Fibroblast of skin of right biceps (primary cell): ENCODE data around the gene HHAT.
"Not testable (repeated sequence)": the region's sequence is repeated elsewhere in the genome, so short reads cannot be mapped to it uniquely, and the experiment has no call there.

Source experiments
- DNase-seq: peaks from one replicate; pipeline ENCODE4 v3.0.0-alpha.2; 2013

Gene HHAT

GRCh38 chr1:210315529-210315928, 13.2 kb upstream of the HHAT start:
- no peak for DNase-seq

GRCh38 chr1:210321131-210321530, 7.6 kb upstream of the HHAT start:
- DNase-seq: no peak

DNA sequence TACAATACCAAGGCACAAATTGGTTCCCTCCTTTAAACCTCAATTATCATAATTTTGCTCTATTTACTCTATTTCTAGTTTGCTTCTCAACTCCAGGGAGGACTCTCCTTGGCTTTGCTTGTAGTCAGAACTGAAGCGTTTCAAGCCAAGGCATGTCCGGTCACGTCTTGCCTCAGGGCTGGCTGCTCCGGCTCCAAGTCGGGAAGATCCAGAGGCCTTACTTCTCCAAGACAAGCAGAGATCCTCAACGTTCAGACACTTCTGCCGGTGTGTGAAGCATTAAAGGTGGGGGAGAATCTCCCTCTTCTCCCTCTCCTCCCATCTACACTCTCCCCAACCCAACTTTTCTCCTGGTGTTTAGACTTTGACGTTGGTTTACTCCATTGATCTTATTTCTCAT, 7.2 kb upstream of the HHAT start:
- no peak for DNase-seq

DNA sequence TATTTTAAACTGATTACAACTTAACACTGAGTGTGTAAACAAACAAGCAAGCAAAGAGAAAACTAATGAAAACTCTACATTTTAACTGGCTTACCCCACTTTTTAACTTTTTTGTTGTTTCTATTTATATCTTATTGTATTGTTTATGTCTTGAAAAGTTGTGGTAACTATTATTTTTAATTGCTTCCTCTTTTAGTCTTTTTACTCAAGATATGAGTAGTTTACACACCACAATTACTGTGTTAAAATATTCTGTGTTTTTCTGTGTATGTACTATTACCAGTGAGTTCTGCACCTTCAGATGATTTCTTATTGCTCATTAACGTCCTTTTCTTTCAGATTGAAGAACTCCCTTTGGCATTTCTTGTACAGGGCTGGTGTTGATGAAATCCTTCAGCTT, 4.7 kb upstream of the HHAT start:
- no peak for DNase-seq

GRCh38 chr1:210325026-210325670, 3.6 kb upstream of the HHAT start:
- DNase-seq: no peak

GRCh38 chr1:210328032-210328745, 513 bp upstream of the HHAT start:
- no peak for DNase-seq

DNA sequence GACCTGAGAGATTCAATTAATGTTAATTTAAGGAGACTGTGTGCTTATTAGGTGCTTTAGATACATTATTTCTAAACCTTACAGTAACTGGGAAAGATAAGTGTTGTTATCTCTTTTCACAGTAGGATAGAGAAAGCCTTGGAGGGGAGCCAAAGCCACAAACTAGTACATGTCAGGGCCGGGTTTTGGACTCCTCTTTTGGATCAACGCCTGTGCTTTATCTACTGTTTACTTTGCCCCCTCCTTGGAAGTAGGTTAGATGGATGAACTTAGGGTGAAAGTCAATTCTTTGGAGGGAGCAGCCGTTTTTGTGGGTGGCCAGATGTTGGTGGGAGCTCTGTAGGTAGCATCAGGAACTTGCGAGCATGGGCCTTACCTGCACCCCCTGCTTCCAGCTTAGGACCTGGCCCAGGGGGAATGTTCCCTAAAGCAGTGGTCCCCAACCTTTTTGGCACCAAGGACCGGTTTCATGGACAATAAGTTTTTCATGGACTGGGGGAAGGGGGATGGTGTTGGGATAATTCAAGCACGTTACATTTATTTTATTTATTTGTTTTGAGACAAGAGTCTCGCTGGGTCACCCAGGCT, 1.7 kb downstream of the HHAT start:
- DNase-seq: peak; percentile 37

DNA sequence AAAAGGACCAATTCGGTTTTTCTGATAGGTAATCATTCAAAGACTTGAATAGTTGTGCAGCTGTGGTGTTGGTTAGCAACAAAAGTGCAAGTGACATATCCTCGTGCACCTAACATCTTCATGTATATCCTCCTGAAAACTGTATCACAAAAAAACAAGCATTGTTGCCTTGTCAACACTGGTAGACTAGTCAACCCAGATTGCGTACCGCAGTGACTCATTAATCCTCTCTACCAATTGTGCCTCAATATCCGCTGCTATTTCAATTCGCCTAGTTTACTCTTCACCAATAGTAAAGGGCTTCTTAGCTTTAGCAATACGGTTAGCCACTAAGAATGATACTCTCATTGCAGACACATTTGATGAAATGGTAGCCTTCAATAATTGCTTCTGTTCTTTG, 3.5 kb downstream of the HHAT start:
- no peak for DNase-seq

GRCh38 chr1:210332719-210333398, 4.2 kb downstream of the HHAT start:
- no peak for DNase-seq

DNA sequence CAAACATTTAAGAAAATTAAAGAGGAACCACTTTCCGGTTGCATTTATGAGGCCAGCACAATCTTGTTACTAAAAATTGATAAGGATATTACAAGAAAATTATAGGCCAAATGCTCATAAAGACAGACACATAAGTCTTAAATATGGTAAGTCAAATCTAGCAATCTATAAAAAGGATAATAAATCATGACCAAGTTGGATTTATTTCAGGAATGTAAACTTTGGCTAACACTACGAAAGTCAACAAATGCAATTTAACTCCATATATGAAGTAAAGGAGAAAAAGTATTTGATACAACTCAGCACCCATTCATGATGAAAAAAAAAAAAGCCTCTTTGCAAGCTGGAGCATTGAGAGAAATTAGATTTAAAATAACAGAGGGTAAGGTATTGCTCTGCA, 6.3 kb downstream of the HHAT start:
- DNase-seq: no peak

DNA sequence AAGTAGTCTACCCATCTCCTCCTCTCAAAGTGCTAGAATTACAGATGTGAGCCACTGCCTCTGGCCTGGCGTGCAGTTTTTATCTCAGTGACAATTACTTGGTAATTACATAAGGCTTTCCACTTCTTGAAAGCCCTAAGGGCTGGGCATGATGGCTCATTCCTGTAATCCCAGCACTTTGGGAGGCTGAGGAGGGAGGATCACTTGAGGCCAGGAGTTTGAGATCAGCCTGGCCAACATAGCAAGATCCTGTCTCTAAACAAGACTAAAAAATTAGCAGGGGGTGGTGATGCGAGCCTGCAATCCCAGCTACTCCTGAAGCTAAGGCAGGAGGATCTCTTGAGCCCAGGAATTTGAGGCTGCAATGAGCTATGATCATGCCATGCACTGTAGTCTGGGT, 7.7 kb downstream of the HHAT start:
- no peak for DNase-seq

GRCh38 chr1:210339500-210339899, 10.8 kb downstream of the HHAT start:
- no peak for DNase-seq

DNA sequence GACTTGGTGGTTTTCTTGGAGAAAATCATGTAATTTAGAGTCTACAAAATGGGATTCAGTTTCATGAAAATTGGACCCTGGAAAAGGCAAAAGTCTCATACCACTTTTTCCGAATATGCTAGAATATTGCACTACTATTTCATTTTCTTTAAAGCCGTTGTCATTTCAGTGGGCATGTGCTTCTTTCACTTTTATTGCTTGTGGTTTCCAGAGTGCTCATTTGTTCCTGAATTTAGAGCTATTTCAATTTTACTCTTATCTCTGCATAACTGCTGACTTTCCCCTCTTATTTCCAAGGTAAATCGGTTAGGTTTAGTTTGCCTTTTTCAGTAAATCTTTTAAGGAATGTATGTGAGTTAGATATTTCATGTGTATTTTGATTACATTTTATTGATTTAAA, 11.6 kb downstream of the HHAT start:
- DNase-seq: no peak

DNA sequence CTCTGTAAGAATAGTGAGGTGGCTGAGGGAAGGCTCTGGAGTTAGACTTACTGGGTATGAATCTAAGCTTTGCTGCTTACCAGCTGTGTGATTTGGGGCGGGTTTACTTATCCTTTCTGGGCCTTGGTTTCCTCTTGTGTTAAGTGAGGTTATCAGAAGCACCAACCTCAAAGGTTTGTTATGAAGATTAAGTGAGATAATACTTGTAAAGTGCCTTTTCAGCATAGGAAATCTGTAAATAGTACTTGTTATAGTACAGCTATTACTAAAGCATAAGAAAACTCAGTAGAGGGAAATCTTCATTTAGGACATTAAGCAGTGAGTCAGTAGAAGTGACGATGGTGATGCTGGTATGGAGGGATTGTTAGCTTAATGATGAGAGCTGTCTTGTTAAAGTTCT, 12.1 kb downstream of the HHAT start:
- DNase-seq: no peak

GRCh38 chr1:210342986-210343780, 14.5 kb downstream of the HHAT start:
- DNase-seq: no peak

- no peak for DNase-seq
These were observed 16.0 kb downstream of the HHAT start for GRCh38 chr1:210344706-210345105.

DNA sequence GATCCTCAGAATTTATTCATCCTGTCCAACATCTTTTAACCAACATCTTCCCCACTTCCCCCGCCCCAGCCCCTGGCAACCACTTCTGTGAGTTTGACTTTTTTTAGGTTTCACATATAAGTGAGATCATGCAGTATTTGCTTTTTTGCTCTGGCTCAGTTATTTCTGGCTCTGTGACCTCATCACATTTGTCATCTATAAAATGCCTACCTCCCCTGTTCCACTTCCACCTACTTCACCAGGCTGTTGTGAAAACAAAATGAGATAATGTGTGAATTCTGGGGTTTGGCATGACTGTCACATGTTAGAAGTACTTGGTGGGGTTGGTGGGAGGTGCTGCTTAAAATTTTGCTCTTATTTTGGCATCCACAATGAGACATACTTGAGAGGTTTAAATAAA, 18.4 kb downstream of the HHAT start:
- peak; percentile 30 for DNase-seq

DNA sequence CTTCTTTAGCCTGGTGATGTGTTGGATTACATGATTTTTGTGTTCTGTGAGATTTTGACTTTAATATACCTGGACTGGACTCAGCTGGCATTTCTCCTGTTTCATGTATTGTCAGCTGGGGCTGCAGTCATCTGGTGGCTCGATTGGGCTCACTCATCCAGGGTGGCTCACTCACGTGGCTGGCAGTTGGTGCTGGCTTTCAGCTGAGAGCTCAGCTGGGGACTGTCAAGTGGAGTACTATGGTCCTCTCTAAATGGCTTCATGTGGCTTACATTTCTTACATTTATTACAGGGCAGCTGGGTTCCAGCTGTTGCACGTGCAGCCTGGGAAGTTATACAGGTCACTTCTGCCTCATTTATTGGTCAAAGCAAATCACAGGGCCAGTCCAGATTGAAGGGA, 22.8 kb downstream of the HHAT start:
- DNase-seq: no peak

DNA sequence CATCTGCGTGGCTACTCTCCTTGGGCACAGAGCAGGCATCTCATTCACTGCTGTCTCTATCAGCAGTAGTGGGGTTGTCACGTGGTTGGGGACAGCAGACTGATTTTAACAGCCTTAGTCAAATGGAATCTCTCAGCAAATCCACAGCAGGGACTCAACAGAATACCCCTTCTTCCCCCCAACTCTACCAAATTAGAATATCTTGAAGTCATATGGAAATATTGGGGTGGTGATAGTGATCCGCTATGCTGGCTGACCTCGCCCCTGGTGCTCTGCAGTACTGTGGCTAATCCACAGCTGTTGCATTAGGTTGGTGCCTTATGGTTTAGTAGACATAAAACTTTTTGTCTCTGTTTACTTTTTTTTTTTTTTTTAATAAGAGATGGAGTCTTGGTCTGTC, 23.9 kb downstream of the HHAT start:
- DNase-seq: no peak

DNA sequence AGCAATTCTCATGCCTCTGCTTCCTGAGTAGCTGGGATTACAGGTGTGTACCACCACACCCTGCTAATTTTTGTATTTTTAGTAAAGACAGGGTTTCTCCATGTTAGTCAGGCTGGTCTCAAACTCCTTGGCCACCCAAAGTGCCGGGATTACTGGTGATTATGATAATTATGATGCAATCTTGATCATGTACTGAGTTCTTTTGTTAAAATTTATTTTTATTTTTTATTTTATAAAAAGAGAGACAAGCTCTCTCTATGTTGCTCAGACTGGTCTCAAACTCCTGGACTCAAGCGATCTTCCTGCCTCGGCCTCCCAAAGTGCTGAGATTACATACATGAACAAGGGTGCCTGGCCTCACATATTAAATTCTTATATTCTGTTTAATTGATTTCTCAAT, 25.6 kb downstream of the HHAT start:
- DNase-seq: not testable (repeated sequence)

GRCh38 chr1:210358626-210359025, 29.9 kb downstream of the HHAT start:
- DNase-seq: no peak

- DNase-seq: no peak
These were observed 30.6 kb downstream of the HHAT start for GRCh38 chr1:210359255-210359654.

GRCh38 chr1:210360852-210361477, 32.3 kb downstream of the HHAT start:
- DNase-seq: peak; percentile 56
